Epithelial cell of proximal tubule (primary cell): ENCODE results near the gene CAMKMT. TPM values are rescaled to one million over a fixed set of nuclear protein-coding genes. Genes with fewer than 3 reads are reported as not detected.

ENCODE experiments used
- DNase-seq: peaks from one replicate; pipeline ENCODE4 v3.0.0-alpha.2; 2011; ENCODE audit warnings: low read depth
- H3K4me3 ChIP-seq: 2 replicates; pipeline ENCODE4 v1.5.1; 2011; ENCODE audit warnings: low read depth, mild to moderate bottlenecking, low read length
- total RNA-seq: library from RNA; depleted of rRNA; stranded (reverse); fragments of >200 nt; gene quantifications from 2 replicates; pipeline ENCODE4 v1.2.3, GENCODE V29; 2015
- TF ChIP-seq, protein P1 (sequence below): conservative IDR thresholded peaks from 2 replicates; pipeline ENCODE4 v1.5.1; 2012; ENCODE audit warnings: low read depth, mild to moderate bottlenecking, low read length

CAMKMT gene
- total RNA-seq, 1 donor from 2014 or later: 2.4 TPM

- no peak overlapping the region for H3K4me3 ChIP-seq
- no peak for DNase-seq
- TF ChIP-seq, protein P1, sequence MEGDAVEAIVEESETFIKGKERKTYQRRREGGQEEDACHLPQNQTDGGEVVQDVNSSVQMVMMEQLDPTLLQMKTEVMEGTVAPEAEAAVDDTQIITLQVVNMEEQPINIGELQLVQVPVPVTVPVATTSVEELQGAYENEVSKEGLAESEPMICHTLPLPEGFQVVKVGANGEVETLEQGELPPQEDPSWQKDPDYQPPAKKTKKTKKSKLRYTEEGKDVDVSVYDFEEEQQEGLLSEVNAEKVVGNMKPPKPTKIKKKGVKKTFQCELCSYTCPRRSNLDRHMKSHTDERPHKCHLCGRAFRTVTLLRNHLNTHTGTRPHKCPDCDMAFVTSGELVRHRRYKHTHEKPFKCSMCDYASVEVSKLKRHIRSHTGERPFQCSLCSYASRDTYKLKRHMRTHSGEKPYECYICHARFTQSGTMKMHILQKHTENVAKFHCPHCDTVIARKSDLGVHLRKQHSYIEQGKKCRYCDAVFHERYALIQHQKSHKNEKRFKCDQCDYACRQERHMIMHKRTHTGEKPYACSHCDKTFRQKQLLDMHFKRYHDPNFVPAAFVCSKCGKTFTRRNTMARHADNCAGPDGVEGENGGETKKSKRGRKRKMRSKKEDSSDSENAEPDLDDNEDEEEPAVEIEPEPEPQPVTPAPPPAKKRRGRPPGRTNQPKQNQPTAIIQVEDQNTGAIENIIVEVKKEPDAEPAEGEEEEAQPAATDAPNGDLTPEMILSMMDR: no peak
Observed at GRCh38 chr2:44674473-44675284, 312.9 kb downstream of the CAMKMT start.

- no peak overlapping the region for H3K4me3 ChIP-seq
- no peak for DNase-seq
- TF ChIP-seq, protein P1: no peak
Observed at GRCh38 chr2:44676379-44676778, 314.6 kb downstream of the CAMKMT start.

DNA sequence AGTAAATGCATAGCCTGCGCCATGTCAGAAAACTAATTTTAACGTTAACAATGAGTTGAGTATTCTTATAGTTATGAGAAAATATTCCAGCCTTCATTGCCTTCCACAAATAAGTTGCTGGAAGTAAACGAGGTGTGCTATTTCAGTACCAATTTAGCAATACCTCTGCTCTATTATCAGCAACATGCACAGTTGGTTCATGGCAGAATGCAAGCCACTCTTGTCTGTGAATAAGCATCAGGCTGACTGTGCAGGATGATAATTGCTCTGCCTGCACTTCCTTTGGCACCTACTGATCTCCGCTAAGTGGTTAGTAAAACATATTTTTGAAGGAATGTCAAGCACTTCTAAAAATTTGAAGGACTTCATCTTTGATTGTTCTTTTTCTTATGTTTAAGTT, 317.8 kb downstream of the CAMKMT start:
- DNase-seq: no peak
- TF ChIP-seq, protein P1: no peak
- no peak overlapping the region for H3K4me3 ChIP-seq

- DNase-seq: no peak
- TF ChIP-seq, protein P1: no peak
- no peak overlapping the region for H3K4me3 ChIP-seq
Observed at GRCh38 chr2:44679990-44680389, 318.2 kb downstream of the CAMKMT start.

DNA sequence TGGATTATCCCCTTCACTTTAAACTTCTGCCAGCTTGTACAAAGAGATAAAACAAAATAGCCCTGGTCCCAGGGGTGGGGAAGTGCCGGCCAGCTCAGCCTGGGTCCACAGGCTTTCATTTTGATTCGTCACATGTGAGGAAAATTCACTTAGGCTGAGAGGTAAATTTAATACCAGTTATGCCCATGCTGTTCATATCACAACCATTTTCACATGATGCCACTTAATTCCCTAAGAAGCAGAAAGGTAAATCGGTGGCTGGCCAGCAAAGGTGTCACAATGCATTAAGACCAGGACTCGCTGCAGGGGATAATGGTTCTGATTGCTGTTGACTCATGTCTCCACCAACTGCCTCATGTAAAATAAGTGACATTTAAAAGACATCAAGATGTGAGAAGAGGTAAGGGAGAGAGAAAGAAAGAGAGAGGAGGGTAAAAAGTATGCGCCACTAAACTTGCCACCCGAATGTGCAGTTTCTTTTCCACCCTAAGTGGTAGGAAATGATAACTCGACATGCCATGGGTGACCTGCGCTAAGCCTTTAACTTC, 318.8 kb downstream of the CAMKMT start:
- no peak for DNase-seq
- TF ChIP-seq, protein P1: no peak
- no peak overlapping the region for H3K4me3 ChIP-seq

DNA sequence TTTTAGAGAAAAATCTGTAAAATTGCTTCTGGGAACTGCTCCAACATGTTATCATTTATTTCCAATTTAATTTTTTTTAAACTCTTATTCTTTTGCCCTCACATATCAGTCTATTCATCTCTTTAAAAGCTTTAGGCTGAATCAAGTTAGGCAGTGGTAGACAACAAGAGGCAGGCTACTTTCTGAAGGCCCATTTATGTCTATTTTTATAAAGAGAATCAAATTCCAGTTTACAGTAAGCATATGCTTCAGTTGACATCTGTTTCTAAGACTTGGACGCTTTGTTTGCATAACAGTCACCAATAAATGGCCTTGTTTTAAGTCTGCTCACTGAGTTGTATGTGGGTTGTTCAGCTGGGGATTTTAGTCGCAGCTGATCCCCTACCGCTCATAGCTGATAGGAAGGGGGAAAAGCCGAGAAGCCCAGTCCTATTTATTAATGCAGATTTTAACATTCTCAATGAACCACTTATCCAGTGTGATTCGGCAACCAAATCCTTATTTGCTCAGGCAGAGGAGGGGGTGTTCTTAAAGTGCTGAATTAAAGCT, 319.3 kb downstream of the CAMKMT start:
- no peak overlapping the region for H3K4me3 ChIP-seq
- DNase-seq: no peak
- TF ChIP-seq, protein P1: no peak
